ENCODE data around the gene B3GNT8. TPM values are rescaled to one million over a fixed set of nuclear protein-coding genes. Genes with fewer than 3 reads are reported as not detected.

B3GNT8 gene
- total RNA-seq, 1 donor from 2014 or later = 0.86 TPM

- DNase-seq (ENCODE audit: low read depth, low spot score) = no peak
- Mint-ChIP-seq H3K27me3 (ENCODE audit: low read depth) (no peaks in the 10 kb centered on the region), H3K4me1 (peaks cover 5% of the 10 kb centered on the region), H3K9me3 (no peaks in the 10 kb centered on the region), H3K4me3 (no peak overlapping the region), H3K27ac (ENCODE audit: unreplicated experiment) (no peak overlapping the region), H3K36me3 (ENCODE audit: low read depth) (no peaks in the 10 kb centered on the region)
- TF ChIP-seq, protein P1, sequence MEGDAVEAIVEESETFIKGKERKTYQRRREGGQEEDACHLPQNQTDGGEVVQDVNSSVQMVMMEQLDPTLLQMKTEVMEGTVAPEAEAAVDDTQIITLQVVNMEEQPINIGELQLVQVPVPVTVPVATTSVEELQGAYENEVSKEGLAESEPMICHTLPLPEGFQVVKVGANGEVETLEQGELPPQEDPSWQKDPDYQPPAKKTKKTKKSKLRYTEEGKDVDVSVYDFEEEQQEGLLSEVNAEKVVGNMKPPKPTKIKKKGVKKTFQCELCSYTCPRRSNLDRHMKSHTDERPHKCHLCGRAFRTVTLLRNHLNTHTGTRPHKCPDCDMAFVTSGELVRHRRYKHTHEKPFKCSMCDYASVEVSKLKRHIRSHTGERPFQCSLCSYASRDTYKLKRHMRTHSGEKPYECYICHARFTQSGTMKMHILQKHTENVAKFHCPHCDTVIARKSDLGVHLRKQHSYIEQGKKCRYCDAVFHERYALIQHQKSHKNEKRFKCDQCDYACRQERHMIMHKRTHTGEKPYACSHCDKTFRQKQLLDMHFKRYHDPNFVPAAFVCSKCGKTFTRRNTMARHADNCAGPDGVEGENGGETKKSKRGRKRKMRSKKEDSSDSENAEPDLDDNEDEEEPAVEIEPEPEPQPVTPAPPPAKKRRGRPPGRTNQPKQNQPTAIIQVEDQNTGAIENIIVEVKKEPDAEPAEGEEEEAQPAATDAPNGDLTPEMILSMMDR (conservative IDR thresholded peaks at IDR 0.05) = no peak
Observed at GRCh38 chr19:41422955-41423354, 4.2 kb downstream of the B3GNT8 start.

DNA sequence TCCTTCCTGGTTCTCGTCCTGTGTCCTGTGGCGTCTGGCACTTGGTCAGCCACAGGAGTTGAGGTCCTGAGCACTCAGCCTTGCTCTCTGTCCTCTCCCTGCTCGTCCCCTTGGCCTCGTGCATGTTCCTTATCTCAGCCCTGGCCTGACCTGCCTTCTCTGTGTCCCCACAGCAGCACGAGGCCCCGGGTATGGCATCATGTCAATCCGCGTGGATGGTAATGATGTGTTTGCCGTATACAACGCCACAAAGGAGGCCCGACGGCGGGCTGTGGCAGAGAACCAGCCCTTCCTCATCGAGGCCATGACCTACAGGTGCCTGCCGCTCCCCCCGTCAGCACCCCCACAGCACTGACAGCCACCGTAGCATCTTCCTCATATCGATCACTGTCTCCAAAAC is 4.7 kb downstream of the B3GNT8 start:
- H3K4me3 Mint-ChIP-seq = no peak overlapping the region
- H3K27me3 Mint-ChIP-seq (ENCODE audit: low read depth) = no peaks in the 10 kb centered on the region
- no peaks in the 10 kb centered on the region for H3K9me3 Mint-ChIP-seq
- DNase-seq (ENCODE audit: low read depth, low spot score) = no peak
- H3K36me3 Mint-ChIP-seq (ENCODE audit: low read depth) = no peaks in the 10 kb centered on the region
- H3K27ac Mint-ChIP-seq (ENCODE audit: unreplicated experiment) = no peak overlapping the region
- TF ChIP-seq, protein P1 (conservative IDR thresholded peaks at IDR 0.05) = no peak
- H3K4me1 Mint-ChIP-seq = peaks cover 5% of the 10 kb centered on the region

DNA sequence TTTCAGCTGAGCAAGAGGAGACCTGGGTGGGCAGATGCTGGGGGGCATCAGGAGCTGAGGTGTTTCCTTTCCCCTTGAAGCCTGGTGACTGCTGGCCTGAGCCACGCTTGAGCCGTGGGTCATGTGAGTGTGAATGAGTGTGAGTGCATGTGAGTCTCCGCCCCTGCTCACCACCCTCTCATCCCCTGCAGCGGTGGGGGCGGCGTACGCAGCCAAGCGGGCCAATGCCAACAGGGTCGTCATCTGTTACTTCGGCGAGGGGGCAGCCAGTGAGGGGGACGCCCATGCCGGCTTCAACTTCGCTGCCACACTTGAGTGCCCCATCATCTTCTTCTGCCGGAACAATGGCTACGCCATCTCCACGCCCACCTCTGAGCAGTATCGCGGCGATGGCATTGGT is 5.2 kb downstream of the B3GNT8 start:
- Mint-ChIP-seq H3K4me1 (peaks cover 3% of the 10 kb centered on the region), H3K4me3 (no peak overlapping the region), H3K36me3 (ENCODE audit: low read depth) (no peaks in the 10 kb centered on the region), H3K27me3 (ENCODE audit: low read depth) (no peaks in the 10 kb centered on the region), H3K27ac (ENCODE audit: unreplicated experiment) (no peak overlapping the region), H3K9me3 (no peaks in the 10 kb centered on the region)
- DNase-seq (ENCODE audit: low read depth, low spot score) = no peak
- TF ChIP-seq, protein P1 (conservative IDR thresholded peaks at IDR 0.05) = no peak

DNA sequence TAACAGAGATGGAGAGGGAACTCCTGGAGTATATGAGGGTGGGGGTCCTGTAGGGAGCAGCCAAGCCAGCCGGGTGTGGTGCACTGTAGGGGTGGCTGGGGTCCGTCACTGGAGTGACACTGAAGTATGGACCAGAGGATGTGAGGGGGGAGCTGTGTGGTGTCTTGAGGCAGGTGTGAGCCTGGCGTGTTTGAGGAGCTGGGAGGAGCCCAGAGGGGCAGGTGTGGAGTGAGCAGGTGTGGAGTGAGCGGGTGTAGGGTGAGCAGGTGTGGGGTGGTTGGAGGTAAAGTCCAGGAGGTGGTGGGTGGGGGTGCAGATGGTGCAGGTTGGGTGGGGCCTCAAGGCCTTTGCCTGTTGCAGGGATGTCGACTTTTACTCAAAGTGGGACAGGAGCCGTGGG is 5.9 kb downstream of the B3GNT8 start:
- Mint-ChIP-seq H3K4me3 (no peak overlapping the region), H3K27me3 (ENCODE audit: low read depth) (no peaks in the 10 kb centered on the region), H3K9me3 (no peaks in the 10 kb centered on the region), H3K36me3 (ENCODE audit: low read depth) (no peaks in the 10 kb centered on the region), H3K4me1 (no peaks in the 10 kb centered on the region), H3K27ac (ENCODE audit: unreplicated experiment) (peak overlapping the region; percentile 27)
- DNase-seq (ENCODE audit: low read depth, low spot score) = no peak
- TF ChIP-seq, protein P1 (conservative IDR thresholded peaks at IDR 0.05) = no peak

GRCh38 chr19:41420101-41420880 is 6.9 kb downstream of the B3GNT8 start:
- Mint-ChIP-seq H3K36me3 (ENCODE audit: low read depth) (no peaks in the 10 kb centered on the region), H3K27me3 (ENCODE audit: low read depth) (no peaks in the 10 kb centered on the region), H3K27ac (ENCODE audit: unreplicated experiment) (peak overlapping the region; percentile 13), H3K9me3 (no peaks in the 10 kb centered on the region), H3K4me3 (no peak overlapping the region), H3K4me1 (no peaks in the 10 kb centered on the region)
- no peak for DNase-seq (ENCODE audit: low read depth, low spot score)
- TF ChIP-seq, protein P1 (conservative IDR thresholded peaks at IDR 0.05) = no peak
